ENCODE results near the gene AMOT. TPM values are rescaled to one million over a fixed set of nuclear protein-coding genes. Genes with fewer than 3 reads are reported as not detected.

The AMOT gene
- total and polyA plus RNA-seq, 4 donors, result 1.1 to 2.6 (median 1.9) TPM

GRCh38 chrX:112818114-112819007 lies 22.3 kb downstream of the AMOT start:
- H3K36me3 ChIP-seq (ENCODE audit: control insufficient read depth in 4 of 4, insufficient read depth in 3 of 4, low read depth in 1 of 4, low read length in 3 of 4), result no peaks in the 10 kb centered on the region
- H3K4me1 ChIP-seq (ENCODE audit: control insufficient read depth in 4 of 4, insufficient read depth in 4 of 4, low read length in 3 of 4), result peaks cover 0 to 2% (median 0%) of the 10 kb centered on the region in 4 donors
- no peak overlapping the region for H3K27ac ChIP-seq (ENCODE audit: low read depth in 1 of 2, low read length in 2 of 2)
- H3K4me3 ChIP-seq (ENCODE audit: low read depth in 1 of 3, low read length in 3 of 3), result no peak overlapping the region
- TF ChIP-seq REST (IDR thresholded peaks at IDR 0.05), result no peak
- TF ChIP-seq ZBTB33 (IDR thresholded peaks at IDR 0.05), result no peak
- no peak for TF ChIP-seq CTCF (IDR thresholded peaks at IDR 0.05; ENCODE audit: low read depth, low read length, missing input control)
- TF ChIP-seq RAD21 (IDR thresholded peaks at IDR 0.05), result no peak
- no peak for TF ChIP-seq GABPA (IDR thresholded peaks at IDR 0.05 in 1 of 2, conservative IDR thresholded peaks at IDR 0.05 in 1 of 2)
- no peak for TF ChIP-seq EGR1 (IDR thresholded peaks at IDR 0.05; ENCODE audit: low read depth in 2 of 2)
- no peak for TF ChIP-seq SP1 (IDR thresholded peaks at IDR 0.05)
- TF ChIP-seq FOXA2 (IDR thresholded peaks at IDR 0.05), result no peak
- no peak for TF ChIP-seq RXRA (IDR thresholded peaks at IDR 0.05)
- no peak for TF ChIP-seq ATF3 (IDR thresholded peaks at IDR 0.05)
- TF ChIP-seq NR2F2 (IDR thresholded peaks at IDR 0.05), result no peak
- no peak for TF ChIP-seq YY1 (IDR thresholded peaks at IDR 0.05)
- no peak for TF ChIP-seq FOXA1 (IDR thresholded peaks at IDR 0.05)
- no peak for TF ChIP-seq TAF1 (conservative IDR thresholded peaks at IDR 0.05)
- TF ChIP-seq HNF4A (conservative IDR thresholded peaks at IDR 0.05), result no peak
- TF ChIP-seq MAX (IDR thresholded peaks at IDR 0.05), result no peak
- TF ChIP-seq JUND (IDR thresholded peaks at IDR 0.05), result no peak
- no peak for TF ChIP-seq HNF4G (IDR thresholded peaks at IDR 0.05)
- H3K9ac ChIP-seq (ENCODE audit: low read depth in 1 of 2, low read length in 2 of 2), result no peak overlapping the region
- no peaks in the 10 kb centered on the region for H3K9me3 ChIP-seq (ENCODE audit: control insufficient read depth in 4 of 4, low read length in 3 of 4)
- no peak for DNase-seq (ENCODE audit: low spot score)
- no peaks in the 10 kb centered on the region for H3K27me3 ChIP-seq (ENCODE audit: control insufficient read depth in 4 of 4, insufficient read depth in 4 of 4, low read length in 3 of 4)
- WGBS, result 90% methylated on average over 11 of the region's 11 CpGs

Measured in liver (tissue), 9 donors.